Activated naive CD4-positive, alpha-beta T cell treated with anti-CD3 and anti-CD28 coated beads, Interleukin-2, amount 50 U/mL, for 24 hours (primary cell): ENCODE data around the gene SPSB2.

Source experiments
- H3K27ac Mint-ChIP-seq: one replicate; pipeline ENCODE4 v1.8.0; 2021; ENCODE audit warnings: mild to moderate bottlenecking, mixed read lengths
- H3K27me3 Mint-ChIP-seq: one replicate; pipeline ENCODE4 v1.8.0; 2021; ENCODE audit warnings: mixed read lengths
- H3K36me3 Mint-ChIP-seq: one replicate; pipeline ENCODE4 v1.8.0; 2021; ENCODE audit warnings: mixed read lengths
- H3K4me1 Mint-ChIP-seq: one replicate; pipeline ENCODE4 v1.8.0; 2021; ENCODE audit warnings: mixed read lengths
- H3K4me3 Mint-ChIP-seq: one replicate; pipeline ENCODE4 v1.8.0; 2021; ENCODE audit warnings: mild to moderate bottlenecking, mixed read lengths
- H3K9me3 Mint-ChIP-seq: one replicate; pipeline ENCODE4 v1.8.0; 2021; ENCODE audit warnings: mixed read lengths

The SPSB2 gene

DNA sequence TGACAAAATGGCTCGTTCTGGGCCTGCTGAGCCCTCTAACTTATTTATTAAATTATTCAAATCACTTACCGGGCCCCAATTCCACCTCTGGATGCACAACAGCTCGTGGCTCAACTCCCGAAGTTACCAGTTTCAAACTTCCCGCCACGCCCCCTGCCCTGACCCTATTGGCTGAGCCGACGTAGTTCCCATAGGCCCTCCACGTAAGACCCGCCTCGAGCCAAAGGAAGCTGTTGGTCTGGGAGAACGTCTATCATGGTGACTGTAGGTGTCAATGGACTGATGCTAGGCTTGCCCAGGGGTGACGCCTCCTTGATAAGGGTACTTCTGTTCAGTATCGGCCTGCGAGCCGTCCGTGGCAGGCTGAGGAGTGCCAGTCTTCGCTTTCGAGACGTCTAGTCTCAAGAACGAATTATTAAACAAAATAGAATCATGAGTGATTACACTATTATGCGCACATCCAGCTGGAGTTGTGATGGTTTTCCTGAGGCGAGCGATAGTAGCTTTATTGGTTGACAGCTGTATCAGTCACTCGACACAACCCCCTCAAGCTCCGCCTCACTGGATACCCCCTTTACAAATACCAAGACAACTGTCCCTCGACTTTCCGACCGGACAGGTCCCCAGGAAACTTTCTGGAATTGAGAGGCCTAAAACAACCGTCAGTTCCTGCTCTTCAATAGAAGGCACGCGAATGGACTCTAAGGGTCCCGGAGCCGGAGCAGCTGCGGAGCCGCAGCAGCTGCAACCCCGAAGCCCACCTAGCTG, 21.8 kb downstream of the SPSB2 start, which contains the start of gene CDCA3:
CDCA3 (minus strand) TSS at position 134 of the 768 bp plus-strand sequence. CDS start 334 bp downstream, outside the sequence.
- Mint-ChIP-seq H3K4me1 (peaks cover 26% of the 10 kb centered on the region), H3K36me3 (peaks cover 1% of the 10 kb centered on the region), H3K27ac (peak within 1 kb of the TSS; percentile 95), H3K9me3 (no peaks in the 10 kb centered on the region), H3K27me3 (no peaks in the 10 kb centered on the region), H3K4me3 (peak within 1 kb of the TSS; percentile 88)

DNA sequence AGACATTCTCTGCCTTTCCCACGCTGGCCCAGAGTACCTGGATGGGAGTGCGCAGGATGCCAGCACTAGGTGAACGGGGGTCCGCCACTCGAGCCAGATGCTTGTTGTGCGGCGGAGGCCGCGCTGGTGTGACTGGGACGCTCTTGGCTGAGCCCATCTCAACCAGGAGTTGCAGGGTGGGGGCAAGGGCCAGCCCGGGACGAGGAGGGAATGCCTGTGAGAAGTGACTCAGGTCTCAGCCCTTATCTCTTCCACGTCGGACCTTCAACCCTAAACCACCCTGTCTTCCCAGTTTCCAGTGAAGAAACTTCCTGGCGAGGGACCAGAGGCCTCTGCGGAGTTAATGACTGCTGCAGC, 22.3 kb downstream of the SPSB2 start:
- Mint-ChIP-seq H3K27ac (no peak overlapping the region), H3K9me3 (no peaks in the 10 kb centered on the region), H3K4me1 (peaks cover 24% of the 10 kb centered on the region), H3K27me3 (no peaks in the 10 kb centered on the region), H3K36me3 (peaks cover under 1% of the 10 kb centered on the region), H3K4me3 (no peak overlapping the region)

DNA sequence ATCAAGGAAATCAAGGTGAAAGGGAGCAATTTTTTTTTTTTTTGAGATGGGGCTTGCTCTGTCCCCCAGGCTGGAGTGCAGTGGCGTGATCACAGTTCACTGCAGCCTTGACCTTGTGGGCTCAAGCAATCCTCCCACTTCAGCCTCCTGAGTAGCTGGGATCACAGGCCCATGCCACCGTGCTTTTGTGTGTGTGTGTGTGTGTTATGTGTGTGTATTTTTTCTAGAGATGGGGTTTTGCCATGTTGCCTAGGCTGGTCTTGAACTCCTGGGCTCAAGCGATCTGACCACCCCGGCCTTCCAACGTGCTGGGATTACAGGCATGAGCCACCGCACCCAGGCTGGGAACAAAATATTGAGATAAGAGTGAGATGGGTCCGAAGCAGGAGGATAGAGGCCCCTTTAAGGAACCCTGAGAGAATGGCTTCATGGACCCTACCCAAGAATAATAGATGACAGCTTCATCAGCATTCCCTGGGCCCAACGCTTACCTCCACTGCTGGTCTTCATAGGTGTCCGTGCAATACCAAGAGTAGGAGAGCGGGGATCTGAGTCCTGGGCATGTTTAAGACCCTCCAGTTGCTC, 23.0 kb downstream of the SPSB2 start:
- Mint-ChIP-seq H3K4me3 (no peak overlapping the region), H3K27me3 (no peaks in the 10 kb centered on the region), H3K27ac (no peak overlapping the region), H3K9me3 (no peaks in the 10 kb centered on the region), H3K4me1 (peaks cover 21% of the 10 kb centered on the region), H3K36me3 (no peaks in the 10 kb centered on the region)

GRCh38 chr12:6849427-6849826, 23.7 kb downstream of the SPSB2 start:
- Mint-ChIP-seq H3K36me3 (no peaks in the 10 kb centered on the region), H3K27me3 (no peaks in the 10 kb centered on the region), H3K9me3 (no peaks in the 10 kb centered on the region), H3K4me1 (peaks cover 17% of the 10 kb centered on the region), H3K4me3 (no peak overlapping the region), H3K27ac (no peak overlapping the region)

DNA sequence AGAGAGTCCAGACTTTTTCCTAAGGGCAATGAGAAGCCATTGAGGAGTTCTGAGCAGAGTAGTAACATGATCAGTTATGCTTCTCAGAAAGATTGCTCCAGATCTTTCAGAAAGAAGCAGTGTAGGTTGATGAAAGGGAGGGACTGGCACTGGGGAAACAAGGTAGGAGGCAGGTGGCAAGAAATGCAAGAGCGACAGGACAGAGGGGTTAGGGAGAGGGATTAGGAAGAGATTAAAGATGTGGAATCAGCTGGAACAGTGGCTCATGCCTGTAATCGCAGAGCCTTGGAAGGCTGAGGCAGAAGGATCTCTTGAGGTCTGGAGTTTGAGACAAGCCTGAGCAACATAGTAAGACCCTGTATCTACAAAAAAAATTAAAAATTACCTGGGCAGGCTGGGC, 25.4 kb downstream of the SPSB2 start:
- no peaks in the 10 kb centered on the region for H3K9me3 Mint-ChIP-seq
- H3K36me3 Mint-ChIP-seq, result no peaks in the 10 kb centered on the region

GRCh38 chr12:6846316-6846869, 26.7 kb downstream of the SPSB2 start:
- Mint-ChIP-seq H3K4me3 (no peak overlapping the region), H3K4me1 (peaks cover 4% of the 10 kb centered on the region), H3K27me3 (no peaks in the 10 kb centered on the region), H3K36me3 (no peaks in the 10 kb centered on the region), H3K9me3 (no peaks in the 10 kb centered on the region), H3K27ac (no peak overlapping the region)

More for the DNA sequence above, 25.4 kb downstream of the SPSB2 start:
- Mint-ChIP-seq H3K4me3 (no peak overlapping the region), H3K27me3 (no peaks in the 10 kb centered on the region), H3K27ac (no peak overlapping the region), H3K4me1 (peaks cover 4% of the 10 kb centered on the region)

GRCh38 chr12:6845395-6845794, 27.7 kb downstream of the SPSB2 start:
- no peak overlapping the region for H3K4me3 Mint-ChIP-seq
- H3K4me1 Mint-ChIP-seq, result no peaks in the 10 kb centered on the region
- no peak overlapping the region for H3K27ac Mint-ChIP-seq
- H3K9me3 Mint-ChIP-seq, result no peaks in the 10 kb centered on the region
- H3K27me3 Mint-ChIP-seq, result no peaks in the 10 kb centered on the region
- no peaks in the 10 kb centered on the region for H3K36me3 Mint-ChIP-seq

GRCh38 chr12:6843118-6843902, 29.8 kb downstream of the SPSB2 start:
- no peak overlapping the region for H3K4me3 Mint-ChIP-seq
- H3K9me3 Mint-ChIP-seq, result no peaks in the 10 kb centered on the region
- no peaks in the 10 kb centered on the region for H3K27me3 Mint-ChIP-seq
- no peaks in the 10 kb centered on the region for H3K4me1 Mint-ChIP-seq
- H3K27ac Mint-ChIP-seq, result no peak overlapping the region
- H3K36me3 Mint-ChIP-seq, result no peaks in the 10 kb centered on the region

DNA sequence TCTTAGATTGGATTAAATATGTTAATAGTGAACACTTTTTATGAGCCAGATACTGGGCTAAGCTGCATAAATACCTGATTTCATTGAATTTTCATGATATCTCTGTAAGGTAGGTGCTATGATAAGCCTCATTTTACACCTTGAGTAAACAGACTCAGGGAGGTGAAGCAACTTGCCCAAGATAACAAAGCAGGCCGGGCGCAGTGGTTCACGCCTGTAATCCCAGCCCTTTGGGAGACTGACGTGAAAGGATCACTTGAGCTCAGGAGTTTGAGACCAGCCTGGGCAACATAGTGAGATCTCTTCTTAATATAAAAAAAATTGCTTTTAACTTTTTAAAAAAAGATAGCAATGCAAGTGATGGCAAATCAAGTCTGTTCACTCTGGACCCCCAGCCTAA, 31.0 kb downstream of the SPSB2 start:
- Mint-ChIP-seq H3K27ac (no peak overlapping the region), H3K27me3 (no peaks in the 10 kb centered on the region), H3K4me3 (no peak overlapping the region), H3K36me3 (no peaks in the 10 kb centered on the region), H3K4me1 (no peaks in the 10 kb centered on the region), H3K9me3 (no peaks in the 10 kb centered on the region)

DNA sequence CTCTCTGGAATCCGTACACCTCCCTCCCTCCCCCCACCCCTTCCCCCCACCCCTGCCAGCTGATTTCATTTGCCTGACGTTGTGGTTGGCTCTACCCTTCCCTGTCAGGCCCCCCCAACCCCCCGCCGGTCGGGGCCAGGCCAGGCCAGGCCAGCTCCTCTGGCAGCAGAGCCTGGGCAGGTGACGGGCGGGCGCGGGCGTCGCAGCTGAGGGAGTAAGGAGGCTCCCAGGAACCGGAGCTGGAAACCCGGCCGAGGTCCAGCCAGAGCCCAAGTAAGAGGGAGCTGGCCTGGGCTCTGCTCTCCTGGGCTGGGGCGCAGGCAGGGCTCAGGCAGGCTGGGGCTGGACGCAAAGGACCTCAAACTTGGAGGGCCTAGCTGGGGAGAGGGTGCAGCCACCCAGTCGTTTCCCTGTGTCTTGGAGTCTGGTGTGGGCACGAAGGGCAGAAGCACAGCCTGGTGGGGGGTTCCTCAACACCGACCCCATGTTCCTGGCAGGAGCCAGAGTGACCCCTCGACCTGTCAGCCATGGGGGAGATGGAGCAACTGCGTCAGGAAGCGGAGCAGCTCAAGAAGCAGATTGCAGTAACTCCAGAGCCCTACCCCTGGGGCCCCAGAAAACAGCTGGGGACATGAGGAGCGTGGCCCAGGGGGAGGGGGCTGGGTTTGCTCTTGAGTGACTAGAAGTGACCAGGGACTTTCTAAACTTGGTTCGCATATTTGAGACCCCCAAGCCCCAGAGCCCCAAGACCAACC, 32.2 kb downstream of the SPSB2 start, which contains the start of gene GNB3:
GNB3 (plus strand) TSS at position 165 of the 755 bp plus-strand sequence; CDS start at position 528, 363 bp downstream.
- H3K4me1 Mint-ChIP-seq, result peaks cover 4% of the 10 kb centered on the region
- H3K9me3 Mint-ChIP-seq, result no peaks in the 10 kb centered on the region
- H3K36me3 Mint-ChIP-seq, result no peaks in the 10 kb centered on the region
- H3K4me3 Mint-ChIP-seq, result no peak within 1 kb of the TSS
- H3K27me3 Mint-ChIP-seq, result no peaks in the 10 kb centered on the region
- H3K27ac Mint-ChIP-seq, result no peak within 1 kb of the TSS

DNA sequence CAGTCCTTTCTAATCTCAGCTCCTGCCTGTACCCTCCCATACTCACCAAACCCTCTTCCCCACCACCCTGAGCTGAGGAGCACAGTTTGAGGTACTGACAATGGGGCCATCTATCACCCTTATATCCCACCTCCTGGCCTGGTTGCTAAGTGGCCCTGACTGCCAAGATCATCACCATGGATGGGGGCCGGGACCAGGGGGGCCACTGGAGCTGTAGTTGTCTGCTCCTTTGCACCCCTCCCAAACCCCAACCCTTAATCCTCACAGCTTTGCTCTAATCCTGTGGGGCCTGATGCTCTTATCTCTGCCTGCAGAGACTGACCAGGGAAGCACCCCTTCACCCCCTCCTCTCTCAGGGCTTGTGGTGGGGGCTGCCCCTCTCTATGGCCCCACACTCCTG, 32.8 kb downstream of the SPSB2 start:
- no peak overlapping the region for H3K4me3 Mint-ChIP-seq
- H3K27ac Mint-ChIP-seq, result no peak overlapping the region

GRCh38 chr12:6839482-6840201, 33.5 kb downstream of the SPSB2 start:
- Mint-ChIP-seq H3K9me3 (no peaks in the 10 kb centered on the region), H3K27me3 (no peaks in the 10 kb centered on the region), H3K27ac (no peak overlapping the region), H3K36me3 (no peaks in the 10 kb centered on the region), H3K4me1 (peaks cover 8% of the 10 kb centered on the region), H3K4me3 (no peak overlapping the region)

More for the DNA sequence above, 32.8 kb downstream of the SPSB2 start:
- H3K9me3 Mint-ChIP-seq, result no peaks in the 10 kb centered on the region
- H3K36me3 Mint-ChIP-seq, result no peaks in the 10 kb centered on the region
- H3K4me1 Mint-ChIP-seq, result peaks cover 8% of the 10 kb centered on the region
- H3K27me3 Mint-ChIP-seq, result no peaks in the 10 kb centered on the region

- Mint-ChIP-seq H3K36me3 (no peaks in the 10 kb centered on the region), H3K9me3 (no peaks in the 10 kb centered on the region), H3K27me3 (no peaks in the 10 kb centered on the region), H3K4me1 (peaks cover 8% of the 10 kb centered on the region), H3K27ac (no peak overlapping the region), H3K4me3 (no peak overlapping the region)
Measured at GRCh38 chr12:6838854-6839253, 34.2 kb downstream of the SPSB2 start.

DNA sequence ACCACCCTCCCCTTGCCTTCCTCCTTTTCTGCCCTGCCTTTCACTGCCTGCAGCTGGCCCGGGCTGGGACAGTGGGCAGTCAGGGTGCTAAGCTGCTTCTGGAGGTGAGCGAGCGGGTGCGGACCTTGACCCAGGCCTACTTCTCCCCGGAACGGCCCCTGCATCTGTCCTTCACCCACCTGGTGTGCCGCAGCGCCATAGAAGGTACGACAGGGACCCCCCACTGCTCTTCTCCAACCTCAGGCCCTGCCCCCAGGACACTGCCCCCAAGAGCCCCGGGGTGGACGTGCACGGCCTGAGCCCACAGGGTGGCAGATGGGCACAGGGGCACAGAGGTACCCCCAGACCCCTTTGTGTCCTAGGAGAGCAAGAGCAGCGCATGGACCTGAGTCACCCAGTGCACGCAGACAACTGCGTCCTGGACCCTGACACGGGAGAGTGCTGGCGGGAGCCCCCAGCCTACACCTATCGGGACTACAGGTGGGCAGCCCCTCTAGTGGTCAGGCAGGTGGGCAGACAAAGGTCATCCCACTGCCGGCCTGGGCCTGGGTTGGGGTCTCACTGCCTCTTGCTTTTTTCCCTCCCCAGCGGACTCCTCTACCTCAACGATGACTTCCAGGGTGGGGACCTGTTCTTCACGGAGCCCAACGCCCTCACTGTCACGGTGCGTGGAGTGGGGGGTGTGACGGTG, 35.6 kb downstream of the SPSB2 start:
- Mint-ChIP-seq H3K27me3 (no peaks in the 10 kb centered on the region), H3K4me3 (no peak overlapping the region), H3K9me3 (no peaks in the 10 kb centered on the region), H3K4me1 (peaks cover 8% of the 10 kb centered on the region), H3K27ac (no peak overlapping the region), H3K36me3 (no peaks in the 10 kb centered on the region)
